ENCODE results near the gene SLC38A10. TPM values are rescaled to one million over a fixed set of nuclear protein-coding genes. Genes with fewer than 3 reads are reported as not detected.
A peak's percentile ranks its signal among the peaks of the same experiment; 100 is the strongest.

SLC38A10 gene
- polyA plus RNA-seq, 1 donor from 2014 or later, result 37.4 TPM

GRCh38 chr17:81341516-81342268 lies 46.6 kb upstream of the SLC38A10 start:
- Histone ChIP-seq H3K9ac (ENCODE audit: low read length) (peak overlapping the region; percentile 99), H3K9me3 (ENCODE audit: low read length) (no peaks in the 10 kb centered on the region), H3K4me3 (ENCODE audit: low read length) (peak overlapping the region; percentile 69), H3K4me2 (ENCODE audit: low read length) (peak overlapping the region; percentile 100), H3K9me2 (ENCODE audit: insufficient read depth, low read length) (no peaks in the 10 kb centered on the region), H3K36me3 (ENCODE audit: insufficient read depth, low read length) (no peaks in the 10 kb centered on the region), H2AFZ (ENCODE audit: low read depth, low read length) (no peak overlapping the region), H3K27me3 (ENCODE audit: insufficient read depth, low read depth, low read length) (no peaks in the 10 kb centered on the region), H4K20me1 (ENCODE audit: insufficient read depth) (peaks cover 16% of the 10 kb centered on the region), H3F3A (ENCODE audit: insufficient read depth, low read length, poor library complexity, severe bottlenecking) (no peaks in the 10 kb centered on the region), H3K27ac (ENCODE audit: low read length) (peak overlapping the region; percentile 93), H3K79me2 (replicated peaks; ENCODE audit: insufficient read depth, low read length) (peaks cover 91% of the 10 kb centered on the region)
- TF ChIP-seq POLR2AphosphoS5 (IDR thresholded peaks at IDR 0.05), result no peak
- TF ChIP-seq EZH2 (IDR thresholded peaks at IDR 0.05; ENCODE audit: borderline replicate concordance, insufficient read depth, low read length, poor library complexity, severe bottlenecking), result no peak
- no peak for TF ChIP-seq EP300 (conservative IDR thresholded peaks at IDR 0.05; ENCODE audit: poor library complexity, severe bottlenecking)
- no peak for TF ChIP-seq TAF1 (IDR thresholded peaks at IDR 0.05; ENCODE audit: low read depth)
- no peak for TF ChIP-seq CTCF (IDR thresholded peaks at IDR 0.05; ENCODE audit: poor library complexity, severe bottlenecking)
- no peak for TF ChIP-seq REST (IDR thresholded peaks at IDR 0.05; ENCODE audit: borderline replicate concordance)
- TF ChIP-seq SMC3 (conservative IDR thresholded peaks at IDR 0.05; ENCODE audit: poor library complexity), result no peak
- no peak for TF ChIP-seq RAD21 (conservative IDR thresholded peaks at IDR 0.05)
- no peak for TF ChIP-seq MXI1 (conservative IDR thresholded peaks at IDR 0.05; ENCODE audit: poor library complexity, severe bottlenecking)

GRCh38 chr17:81340607-81341515 lies 45.8 kb upstream of the SLC38A10 start:
- peak overlapping the region; percentile 93 for H3K27ac ChIP-seq (ENCODE audit: low read length)
- H3K9me3 ChIP-seq (ENCODE audit: low read length), result no peaks in the 10 kb centered on the region
- no peaks in the 10 kb centered on the region for H3K9me2 ChIP-seq (ENCODE audit: insufficient read depth, low read length)
- H3K9ac ChIP-seq (ENCODE audit: low read length), result peak overlapping the region; percentile 99
- H3F3A ChIP-seq (ENCODE audit: insufficient read depth, low read length, poor library complexity, severe bottlenecking), result no peaks in the 10 kb centered on the region
- no peaks in the 10 kb centered on the region for H3K27me3 ChIP-seq (ENCODE audit: insufficient read depth, low read depth, low read length)
- peak; percentile 29 for TF ChIP-seq POLR2AphosphoS5 (IDR thresholded peaks at IDR 0.05)
- no peak for TF ChIP-seq CTCF (IDR thresholded peaks at IDR 0.05; ENCODE audit: poor library complexity, severe bottlenecking)
- no peak for TF ChIP-seq TAF1 (IDR thresholded peaks at IDR 0.05; ENCODE audit: low read depth)
- TF ChIP-seq SMC3 (conservative IDR thresholded peaks at IDR 0.05; ENCODE audit: poor library complexity), result no peak
- TF ChIP-seq RAD21 (conservative IDR thresholded peaks at IDR 0.05), result no peak
- TF ChIP-seq EP300 (conservative IDR thresholded peaks at IDR 0.05; ENCODE audit: poor library complexity, severe bottlenecking), result no peak
- TF ChIP-seq MXI1 (conservative IDR thresholded peaks at IDR 0.05; ENCODE audit: poor library complexity, severe bottlenecking), result peak; percentile 58
- TF ChIP-seq REST (IDR thresholded peaks at IDR 0.05; ENCODE audit: borderline replicate concordance), result peak; percentile 32
- H3K4me3 ChIP-seq (ENCODE audit: low read length), result peak overlapping the region; percentile 69
- peak overlapping the region; percentile 100 for H3K4me2 ChIP-seq (ENCODE audit: low read length)
- peaks cover 92% of the 10 kb centered on the region for H3K79me2 ChIP-seq (replicated peaks; ENCODE audit: insufficient read depth, low read length)
- peaks cover 16% of the 10 kb centered on the region for H4K20me1 ChIP-seq (ENCODE audit: insufficient read depth)
- no peak overlapping the region for H2AFZ ChIP-seq (ENCODE audit: low read depth, low read length)
- no peaks in the 10 kb centered on the region for H3K36me3 ChIP-seq (ENCODE audit: insufficient read depth, low read length)
